ENCODE measurements around the gene MYOM3.

GRCh38 chr1:24093732-24094131, 18.2 kb downstream of the MYOM3 start:
- no peak for TF ChIP-seq CTCF (IDR thresholded peaks at IDR 0.05)
- no peak for TF ChIP-seq POLR2AphosphoS5 (IDR thresholded peaks at IDR 0.05; ENCODE audit: low read depth, low read length)
- TF ChIP-seq SIN3A (IDR thresholded peaks at IDR 0.05; ENCODE audit: borderline replicate concordance, insufficient read depth, low read depth, low read length), result no peak
